GM10847 (cell line): ENCODE data around the gene STX8.

Source experiments
- POLR2A ChIP-seq: IDR thresholded peaks from 2 replicates; pipeline ENCODE4 v1.6.1; 2011; ENCODE audit not compliant: insufficient read length; ENCODE audit errors: extremely low read depth

The STX8 gene

GRCh38 chr17:9284884-9285283 lies 290.7 kb downstream of the STX8 start:
- TF ChIP-seq POLR2A: no peak

GRCh38 chr17:9283909-9284308 lies 291.7 kb downstream of the STX8 start:
- TF ChIP-seq POLR2A: no peak

DNA sequence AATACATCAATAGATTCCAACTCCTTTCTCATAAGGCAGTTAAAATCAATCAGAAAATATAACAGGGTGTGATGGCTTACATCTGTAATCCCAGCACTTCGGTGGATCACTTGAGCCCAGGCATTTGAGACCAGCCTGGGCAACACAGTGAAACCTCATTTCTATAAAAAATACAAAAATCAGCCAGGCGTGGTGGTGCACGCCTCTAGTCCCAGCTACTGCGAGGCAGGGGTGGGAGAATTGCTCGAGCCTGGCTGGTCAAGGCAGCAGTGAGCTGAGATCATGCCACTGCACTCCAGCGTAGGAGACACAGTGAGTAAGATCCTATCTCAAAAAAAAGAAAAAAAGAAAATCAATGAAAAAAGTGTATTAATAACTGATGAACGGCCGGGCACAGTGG lies 295.7 kb downstream of the STX8 start:
- no peak for TF ChIP-seq POLR2A

DNA sequence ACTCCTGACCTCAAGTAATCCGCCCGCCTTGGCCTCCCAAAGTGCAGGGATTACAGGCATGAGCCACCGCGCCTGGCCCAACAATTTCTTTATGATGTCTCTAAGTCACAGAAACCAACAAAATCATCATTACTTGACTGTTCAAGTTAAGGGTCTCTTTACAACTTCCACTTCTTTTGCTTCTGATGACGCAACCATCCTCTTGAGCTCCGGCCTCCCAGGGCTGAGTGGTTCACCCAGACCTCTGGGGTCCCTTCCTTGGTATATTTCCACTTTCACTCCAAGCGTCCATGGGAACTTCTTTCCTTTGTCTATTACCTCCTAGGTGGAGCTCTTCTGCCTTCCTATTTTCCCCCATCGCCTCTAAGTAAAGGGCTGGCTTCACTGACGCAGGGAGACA lies 300.6 kb downstream of the STX8 start:
- TF ChIP-seq POLR2A: no peak

DNA sequence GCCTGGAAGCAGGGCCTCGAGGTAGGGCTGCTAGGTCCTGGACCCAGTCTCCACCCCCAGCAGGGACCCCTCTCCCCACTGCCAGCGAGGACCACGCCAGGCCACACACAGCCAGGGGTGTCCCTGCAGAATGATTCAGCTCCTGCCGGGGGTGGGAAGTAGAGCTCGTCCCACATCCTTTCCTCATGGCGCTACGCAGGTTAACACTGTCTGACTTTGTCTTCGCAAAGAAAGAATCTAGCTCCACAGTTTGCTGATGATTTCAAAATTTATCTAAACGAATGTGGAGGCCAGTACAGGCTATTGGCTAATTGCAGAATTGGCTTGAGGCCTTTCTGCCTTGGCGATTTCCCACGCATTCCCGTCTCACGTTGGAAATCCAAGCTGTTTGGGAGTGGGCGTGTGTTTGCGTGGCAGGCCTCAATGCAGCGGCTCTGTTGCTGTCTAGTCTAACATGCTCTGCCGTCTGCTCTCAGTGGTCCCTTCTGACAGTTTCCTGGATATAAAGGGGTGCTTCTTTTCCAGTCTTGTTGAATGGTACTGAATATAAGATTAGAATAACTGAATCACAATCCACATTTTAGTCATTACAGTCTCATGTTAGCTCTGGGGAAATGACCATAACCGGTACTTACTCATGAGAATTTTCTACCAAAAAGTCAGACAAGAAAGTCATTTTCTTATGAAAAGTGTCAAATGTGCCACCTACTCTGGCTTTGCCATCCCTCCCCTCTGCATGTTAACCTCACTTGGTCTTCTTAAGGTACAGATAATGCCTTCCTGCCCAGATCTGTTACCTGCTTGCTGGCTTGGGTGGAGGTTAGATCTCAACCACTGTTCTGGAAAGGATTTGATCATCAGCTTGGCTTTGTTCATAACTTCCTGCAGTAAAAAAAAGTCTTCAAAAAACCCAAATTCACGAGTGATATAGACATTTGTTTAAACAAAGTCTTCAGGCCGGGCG lies 301.9 kb downstream of the STX8 start:
- no peak for TF ChIP-seq POLR2A

GRCh38 chr17:9272501-9273200 lies 303.0 kb downstream of the STX8 start:
- no peak for TF ChIP-seq POLR2A

GRCh38 chr17:9271989-9272388 lies 303.6 kb downstream of the STX8 start:
- no peak for TF ChIP-seq POLR2A

DNA sequence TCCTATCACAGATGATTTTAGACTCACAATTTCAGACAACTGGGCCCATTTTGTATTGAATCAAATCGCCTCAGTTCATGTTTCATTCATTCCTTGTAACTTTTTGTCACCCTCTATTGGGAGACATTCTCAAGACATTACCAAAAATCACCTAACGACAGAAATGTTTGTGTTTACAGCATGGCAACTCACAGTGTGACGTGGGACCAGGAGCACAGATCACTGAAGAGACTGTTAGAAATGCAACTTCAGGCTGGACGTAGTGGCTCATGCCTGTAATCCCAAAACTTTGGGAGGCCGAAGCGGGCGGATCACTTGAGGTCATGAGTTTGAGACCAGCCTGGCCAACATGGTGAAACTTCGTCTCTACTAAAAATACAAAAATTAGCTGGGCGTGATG lies 304.7 kb downstream of the STX8 start:
- TF ChIP-seq POLR2A: no peak

- no peak for TF ChIP-seq POLR2A
These were observed 306.1 kb downstream of the STX8 start for GRCh38 chr17:9269350-9270035.

GRCh38 chr17:9268546-9268945 lies 307.1 kb downstream of the STX8 start:
- no peak for TF ChIP-seq POLR2A

GRCh38 chr17:9266697-9267117 lies 308.9 kb downstream of the STX8 start:
- no peak for TF ChIP-seq POLR2A

DNA sequence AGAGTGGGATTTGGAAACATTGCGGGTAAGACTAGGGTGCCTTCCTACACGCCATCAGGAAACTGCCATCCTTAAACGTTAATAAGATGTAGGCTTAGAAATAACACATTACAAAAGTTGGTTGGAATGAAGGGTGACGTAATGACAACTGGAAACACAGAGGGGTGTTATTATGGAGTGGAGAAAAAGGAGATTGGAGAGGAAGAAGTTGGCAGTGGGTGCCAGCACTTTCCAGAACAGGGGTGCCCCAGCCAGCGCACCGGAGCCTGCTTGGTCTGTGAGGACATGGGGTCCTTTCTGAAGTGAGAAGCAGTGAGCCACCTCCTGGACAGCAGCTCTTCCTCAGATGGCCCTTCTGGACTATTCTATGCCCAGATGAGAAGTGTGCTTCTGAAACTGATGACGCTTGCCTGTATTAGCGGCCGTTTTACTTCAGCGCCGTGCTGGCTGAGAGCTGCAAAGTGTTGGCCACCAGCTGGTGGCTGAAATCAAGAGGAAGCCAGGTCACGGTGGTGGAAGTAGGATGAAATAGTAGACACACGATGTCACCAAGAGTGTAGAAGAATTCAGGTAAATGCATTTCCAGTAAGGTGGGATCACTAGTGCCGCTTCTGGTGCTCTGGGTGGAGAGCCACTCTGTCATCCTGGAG lies 309.5 kb downstream of the STX8 start:
- no peak for TF ChIP-seq POLR2A

DNA sequence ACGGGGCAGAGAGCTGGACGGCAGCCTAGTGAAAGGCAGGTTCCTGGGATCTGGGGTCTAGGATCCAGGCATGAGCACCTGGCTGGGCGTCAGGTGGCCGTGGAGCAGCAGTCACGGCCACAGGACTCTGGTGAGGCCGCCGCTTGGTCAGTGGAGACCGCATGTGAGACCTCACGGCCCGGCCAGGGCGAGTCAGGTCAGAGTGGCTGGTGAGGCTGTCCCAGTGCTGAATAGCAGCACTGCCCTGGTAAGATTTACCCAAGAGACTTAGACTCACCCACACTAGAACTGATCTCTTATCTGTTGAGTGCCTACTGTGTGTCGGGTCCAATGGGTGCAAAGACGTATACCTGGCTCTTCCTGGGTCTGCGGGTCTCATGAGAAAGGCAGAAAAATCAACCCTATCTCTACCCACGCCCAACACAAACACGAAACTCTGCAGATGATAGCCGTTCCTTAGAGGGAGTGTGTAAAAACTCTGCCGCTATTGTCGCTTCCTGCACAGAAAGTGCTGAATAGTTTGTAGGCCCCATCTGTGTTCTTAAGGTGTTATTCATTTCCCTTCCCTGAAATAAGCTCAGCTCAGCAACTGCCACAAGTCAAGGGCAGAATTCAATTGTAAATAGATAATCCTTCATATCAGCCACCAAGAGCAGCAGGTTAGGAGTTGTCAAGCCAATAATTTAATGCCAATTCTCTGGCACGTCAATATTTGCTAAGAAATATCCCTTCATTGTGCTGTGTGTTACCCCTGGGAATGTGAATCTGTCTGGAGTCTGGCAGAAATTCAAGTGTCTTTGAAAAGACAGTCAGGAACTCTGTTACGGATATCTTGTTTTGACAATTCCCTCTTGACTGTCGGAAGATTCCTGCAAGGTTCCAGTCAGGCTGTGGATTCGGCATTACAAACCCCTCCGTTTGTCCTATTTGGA lies 314.3 kb downstream of the STX8 start:
- TF ChIP-seq POLR2A: no peak

GRCh38 chr17:9259419-9259818 lies 316.2 kb downstream of the STX8 start:
- no peak for TF ChIP-seq POLR2A

DNA sequence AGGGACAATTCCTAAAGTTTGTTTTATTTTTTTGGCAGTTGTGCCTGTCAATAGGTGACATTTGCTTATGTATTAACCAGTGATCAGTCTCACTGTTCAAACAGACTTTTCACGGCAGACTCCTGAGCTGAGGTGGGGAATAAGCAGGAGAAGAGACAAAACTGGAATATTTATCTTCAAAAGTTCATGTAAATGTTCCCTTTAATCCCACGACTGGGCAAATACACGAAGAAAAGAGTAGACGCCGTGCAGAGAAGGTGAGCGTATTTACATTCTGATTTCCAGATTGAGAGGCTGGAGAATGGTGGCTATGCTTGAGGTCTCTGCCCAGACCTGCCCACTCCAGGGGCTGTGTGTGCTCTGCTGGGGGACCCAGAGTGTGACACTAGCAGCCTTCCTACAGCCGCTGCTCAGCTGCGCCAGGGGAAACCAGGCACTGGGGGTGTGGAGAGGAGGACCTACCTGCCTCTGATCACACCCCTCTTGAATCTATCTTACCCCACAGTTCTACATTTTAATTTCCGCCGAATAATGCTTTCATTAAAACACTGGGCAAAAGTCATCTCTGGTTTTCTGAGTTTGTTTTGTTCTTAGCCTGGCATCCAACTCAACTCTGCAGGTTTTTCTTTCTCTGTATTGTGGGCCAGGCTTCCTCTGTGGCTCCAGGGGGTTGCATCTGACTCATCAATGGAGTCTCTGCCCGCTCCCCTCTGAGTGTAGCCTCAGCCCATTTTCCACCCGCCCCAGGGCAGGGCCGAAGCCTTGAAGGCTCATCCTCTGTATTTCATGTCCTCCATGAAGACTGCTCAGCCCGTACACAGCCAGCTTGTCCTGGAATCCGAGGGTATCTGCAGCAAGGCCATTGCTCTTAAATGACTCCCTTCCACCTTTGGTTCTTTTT lies 317.3 kb downstream of the STX8 start:
- TF ChIP-seq POLR2A: no peak
